Activated CD8-positive, alpha-beta memory T cell treated with anti-CD3 and anti-CD28 coated beads, Interleukin-2, amount 50 U/mL, for 24 hours (primary cell): ENCODE measurements around the gene CD8B2.
A peak's percentile ranks its signal among the peaks of the same experiment; 100 is the strongest.
"Not testable (repeated sequence)": the region's sequence is repeated elsewhere in the genome, so short reads cannot be mapped to it uniquely, and the experiment has no call there.

Experiments
- DNase-seq: peaks from one replicate; pipeline ENCODE4 v3.0.0-alpha.2; 2020; ENCODE audit errors: extremely low read depth

Gene CD8B2

DNA sequence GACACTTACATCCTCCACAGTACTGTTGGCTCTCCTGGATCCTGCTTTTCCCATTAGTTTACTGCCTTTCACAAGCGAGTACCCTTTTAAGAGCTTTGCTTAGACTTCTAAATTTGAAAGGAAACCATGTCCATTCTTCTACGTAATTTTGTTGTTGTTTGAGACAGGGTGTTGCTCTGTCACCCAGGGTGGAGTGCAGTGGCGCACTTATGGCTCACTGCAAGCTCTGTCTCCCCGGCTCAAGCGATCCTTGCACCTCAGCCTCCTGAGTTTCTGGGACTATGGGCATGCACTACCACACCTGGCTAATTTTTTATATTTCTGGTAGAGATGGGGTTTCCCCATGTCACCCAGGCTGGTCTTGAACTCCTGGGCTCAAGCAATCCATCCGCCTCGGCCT is 24.8 kb downstream of the CD8B2 start:
- DNase-seq, result not testable (repeated sequence)

DNA sequence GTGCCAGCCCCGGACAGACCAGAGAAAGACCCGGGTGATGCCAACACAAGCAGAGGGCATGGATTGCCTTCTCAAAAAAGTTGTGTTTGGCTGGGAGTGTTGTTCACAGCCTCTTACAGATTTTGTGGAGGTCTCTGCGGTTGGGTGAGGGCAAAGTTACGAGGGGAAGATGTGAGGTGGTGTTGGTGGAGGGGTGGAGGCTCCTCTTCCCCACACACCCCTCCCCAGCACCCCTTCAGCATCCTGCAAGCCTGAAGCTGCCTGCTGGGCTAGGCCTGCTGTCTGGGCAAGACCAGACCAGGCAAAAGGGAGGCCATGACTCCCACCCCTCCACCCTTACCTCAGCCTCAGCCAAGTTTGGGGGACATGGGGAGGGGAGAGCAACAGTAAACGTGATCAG is 26.2 kb downstream of the CD8B2 start:
- not testable (repeated sequence) for DNase-seq

DNA sequence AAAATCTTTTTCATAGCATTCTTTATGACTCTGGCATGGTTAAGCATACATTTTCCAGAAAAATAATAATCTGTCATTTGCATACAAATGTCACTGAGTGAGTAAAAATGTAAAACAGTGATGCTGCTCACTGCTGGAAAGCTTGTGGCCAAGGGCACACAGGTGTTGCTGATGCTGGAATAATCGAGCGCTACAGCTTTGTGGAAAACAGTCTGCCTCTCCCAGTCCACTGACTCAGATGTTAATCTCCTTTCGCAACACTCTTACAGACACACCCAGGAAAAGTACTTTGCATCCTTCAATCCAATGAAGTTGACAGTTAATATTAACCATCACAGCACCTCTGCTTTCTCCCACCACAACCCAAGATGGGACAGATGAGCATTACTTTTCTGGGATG is 27.7 kb downstream of the CD8B2 start:
- DNase-seq, result not testable (repeated sequence)

DNA sequence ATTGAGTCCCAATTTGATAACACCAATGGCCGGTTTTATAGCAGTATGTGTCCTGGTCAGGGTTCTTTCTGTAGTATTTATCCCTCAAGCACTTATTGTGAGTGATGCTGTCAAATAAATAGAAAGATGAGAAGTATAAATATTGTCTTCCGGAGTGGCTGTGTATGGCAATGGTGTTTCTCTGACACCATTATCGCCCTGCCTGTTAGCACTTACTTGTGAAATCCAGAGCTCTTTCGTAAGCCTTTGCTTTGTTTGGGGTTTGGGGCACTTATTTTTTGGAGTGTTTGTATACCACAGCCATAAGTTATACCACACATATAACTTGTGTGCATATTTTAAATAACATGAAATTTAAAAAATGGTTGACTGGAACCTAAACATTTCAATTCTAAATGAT is 29.3 kb downstream of the CD8B2 start:
- DNase-seq, result no peak

DNA sequence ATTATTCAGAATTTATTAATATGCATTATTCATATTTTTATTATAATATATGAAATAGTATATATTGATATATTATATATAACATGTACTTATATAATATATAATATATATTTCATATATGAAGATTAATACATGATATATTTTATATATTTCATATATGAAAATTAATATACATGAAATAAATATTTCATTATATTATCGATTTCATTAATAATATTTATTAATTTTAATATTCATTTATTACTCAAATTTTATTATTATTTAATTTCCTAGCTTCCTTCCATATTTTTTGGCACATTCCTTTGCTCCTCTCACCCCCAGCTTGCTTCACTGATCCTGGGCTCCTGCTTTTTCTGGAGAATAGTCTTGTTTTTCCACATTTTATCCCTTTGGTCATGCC is 29.7 kb downstream of the CD8B2 start:
- DNase-seq, result no peak

DNA sequence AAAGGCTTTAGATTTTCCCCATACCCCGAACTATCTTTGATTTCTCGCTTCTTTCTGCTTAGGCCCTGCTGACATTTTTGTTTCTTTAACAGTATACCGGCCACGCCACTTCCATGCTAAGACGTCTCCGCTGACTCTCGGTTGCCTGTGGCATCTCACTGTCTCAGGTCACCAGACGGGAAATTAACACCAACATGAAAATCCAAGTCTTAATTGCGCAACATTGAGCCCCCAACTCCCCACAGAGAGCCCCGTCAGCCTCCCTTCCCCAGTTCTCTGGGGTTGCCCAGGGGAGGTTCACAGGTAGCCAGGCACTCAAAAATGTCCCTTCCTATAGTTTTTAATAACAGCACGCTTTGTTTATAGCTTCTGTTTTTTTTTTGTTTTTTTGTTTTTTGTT is 30.2 kb downstream of the CD8B2 start:
- no peak for DNase-seq

DNA sequence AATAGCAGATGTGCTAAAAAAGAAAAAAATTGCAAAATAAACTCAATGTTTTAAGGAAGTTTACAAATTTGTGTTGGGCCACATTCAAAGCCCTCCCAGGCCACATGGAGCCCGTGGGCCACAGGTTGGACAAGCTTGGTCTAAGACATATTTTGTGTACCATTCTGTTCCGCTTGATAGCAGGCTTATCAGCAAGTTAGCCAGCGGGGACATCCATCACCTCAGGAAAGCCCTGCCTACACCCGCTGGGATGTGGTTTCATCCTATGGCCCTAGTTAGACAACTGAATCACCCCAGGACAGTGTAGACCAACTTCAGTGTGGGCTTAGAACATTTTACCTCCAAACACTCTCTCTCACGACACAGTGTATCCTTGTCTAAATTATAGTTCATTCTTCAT is 32.6 kb downstream of the CD8B2 start:
- no peak for DNase-seq

DNA sequence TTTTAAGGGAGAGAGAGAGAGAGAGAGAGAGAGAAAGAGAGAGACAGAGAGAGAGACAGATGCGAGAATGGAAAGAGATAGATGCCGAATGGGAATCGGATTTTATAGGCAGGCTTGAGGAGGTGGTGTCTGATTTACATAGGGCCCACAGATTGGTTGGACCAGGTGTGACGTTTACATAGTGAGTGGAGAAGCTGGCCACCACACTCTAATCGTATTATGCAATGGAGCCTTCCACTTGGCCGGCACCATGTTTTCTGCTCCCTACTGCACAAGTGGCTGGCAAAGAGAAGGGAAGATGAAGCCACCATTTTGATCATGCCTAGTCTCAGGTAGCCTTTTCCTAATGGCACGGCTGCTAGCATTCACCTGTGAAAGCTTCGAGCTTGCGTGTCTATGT is 33.9 kb downstream of the CD8B2 start:
- DNase-seq, result no peak

DNA sequence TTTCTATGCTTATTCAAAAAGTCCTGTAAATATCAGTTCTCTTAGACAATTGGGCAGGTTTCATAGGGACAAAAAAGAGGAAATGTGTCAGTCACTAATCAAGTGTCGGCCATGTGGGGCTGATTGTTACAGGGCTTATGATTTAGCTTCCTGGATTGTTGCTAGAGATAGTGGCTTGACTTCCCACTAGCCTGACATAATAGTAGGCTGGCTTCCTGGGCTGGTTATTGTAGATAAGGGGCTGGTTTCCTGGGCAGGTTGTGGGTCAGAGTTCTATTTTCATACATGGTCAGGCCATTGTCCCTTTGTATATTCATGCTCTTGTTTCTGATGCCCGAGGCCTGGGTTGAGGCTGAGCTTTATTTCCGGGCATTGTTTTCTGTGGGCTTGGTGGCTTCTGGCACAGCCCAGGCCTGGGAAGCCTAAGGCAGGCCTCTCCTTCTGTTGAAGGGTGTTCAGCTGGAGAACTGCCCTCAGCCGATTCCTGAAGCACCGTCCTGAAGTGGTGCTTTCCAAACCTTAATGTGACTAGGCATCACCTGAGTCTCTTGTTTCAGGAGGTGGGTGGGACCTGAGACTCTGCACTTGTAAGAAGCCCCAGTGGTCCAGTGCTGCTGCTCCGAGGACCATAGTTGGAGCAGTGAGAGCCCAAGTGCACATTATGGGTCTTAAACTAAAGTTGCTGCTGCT is 37.0 kb downstream of the CD8B2 start:
- no peak for DNase-seq

DNA sequence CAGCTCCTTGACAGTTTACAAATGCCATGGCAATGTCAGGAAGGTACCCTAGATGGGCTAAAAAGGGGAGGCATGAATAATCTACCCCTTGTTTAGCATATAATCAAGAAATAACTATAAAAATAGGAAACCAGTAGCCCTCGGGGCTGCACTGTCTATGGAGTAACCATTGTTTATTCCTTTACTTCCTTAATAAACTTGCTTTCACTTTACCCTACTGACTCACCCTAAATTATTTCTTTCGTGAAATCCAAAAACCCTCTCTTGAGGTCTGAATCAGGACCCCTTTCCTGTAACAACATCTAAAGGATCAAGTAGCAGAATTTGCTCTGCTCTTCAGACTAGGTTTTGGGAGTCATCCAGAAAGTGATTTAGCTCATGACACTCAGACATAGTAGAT is 43.7 kb downstream of the CD8B2 start:
- DNase-seq, result no peak

DNA sequence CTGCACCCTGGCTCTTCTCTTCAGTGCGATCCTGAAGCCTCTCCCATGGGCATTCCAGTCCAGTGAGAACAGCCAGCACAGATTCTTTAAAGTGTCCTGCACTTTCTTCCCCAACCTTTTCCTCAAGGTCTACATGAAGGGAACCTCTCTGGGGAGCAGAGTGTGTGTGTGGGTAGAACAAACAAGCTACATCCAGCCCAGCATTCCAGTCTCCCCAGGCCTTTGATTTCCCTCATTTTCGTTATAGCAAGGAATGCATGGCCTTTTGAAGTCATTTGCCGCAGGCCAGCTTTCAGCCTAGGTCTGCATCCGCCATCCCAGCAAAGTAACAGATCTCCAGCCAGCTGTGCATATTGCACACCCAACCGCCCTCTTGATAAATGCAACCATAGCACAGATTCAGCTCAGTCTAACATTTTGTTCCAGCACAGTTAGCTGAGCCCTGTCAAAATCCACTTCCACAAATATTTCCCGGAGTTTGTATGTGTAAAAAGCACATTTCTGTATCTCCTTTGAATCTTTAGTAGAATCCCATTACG is 44.6 kb downstream of the CD8B2 start:
- no peak for DNase-seq

DNA sequence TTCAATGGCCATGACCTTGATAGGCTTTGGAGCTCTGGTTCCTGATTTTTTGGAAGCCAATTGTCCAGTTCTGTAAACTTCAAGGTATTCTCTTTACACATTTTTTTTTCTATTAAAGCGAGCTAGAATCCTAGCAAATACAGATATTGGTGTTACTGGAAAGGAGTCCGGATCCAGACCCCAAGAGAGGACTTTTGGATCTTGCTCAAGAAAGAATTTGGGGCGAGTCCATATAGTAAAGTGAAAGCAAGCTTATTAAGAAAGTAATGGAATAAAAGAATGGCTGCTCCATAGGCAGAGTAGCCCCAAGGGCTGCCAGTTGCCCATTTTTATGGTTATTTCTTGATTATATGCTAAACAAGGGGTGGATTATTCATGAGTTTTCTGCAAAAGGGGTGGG is 45.1 kb downstream of the CD8B2 start:
- no peak for DNase-seq

DNA sequence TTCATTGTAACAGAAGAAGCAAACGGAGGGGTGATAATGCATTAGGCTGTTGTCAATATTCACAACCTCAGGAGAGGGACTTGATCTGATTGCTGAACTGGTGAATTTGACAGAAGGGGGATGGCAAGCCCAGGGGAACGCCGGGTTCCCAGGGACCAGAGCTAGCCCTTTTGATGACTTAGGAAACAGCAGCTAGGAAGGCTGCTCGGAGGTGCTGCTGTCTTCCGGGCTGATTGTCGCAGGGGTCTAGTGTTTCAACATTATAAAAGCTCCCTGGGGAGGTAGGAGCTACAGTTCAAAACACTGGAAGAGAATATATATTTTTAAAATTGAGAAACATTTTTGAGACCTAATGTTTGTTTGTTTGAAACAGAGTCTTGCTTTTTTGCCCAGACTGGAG is 47.3 kb downstream of the CD8B2 start:
- no peak for DNase-seq

DNA sequence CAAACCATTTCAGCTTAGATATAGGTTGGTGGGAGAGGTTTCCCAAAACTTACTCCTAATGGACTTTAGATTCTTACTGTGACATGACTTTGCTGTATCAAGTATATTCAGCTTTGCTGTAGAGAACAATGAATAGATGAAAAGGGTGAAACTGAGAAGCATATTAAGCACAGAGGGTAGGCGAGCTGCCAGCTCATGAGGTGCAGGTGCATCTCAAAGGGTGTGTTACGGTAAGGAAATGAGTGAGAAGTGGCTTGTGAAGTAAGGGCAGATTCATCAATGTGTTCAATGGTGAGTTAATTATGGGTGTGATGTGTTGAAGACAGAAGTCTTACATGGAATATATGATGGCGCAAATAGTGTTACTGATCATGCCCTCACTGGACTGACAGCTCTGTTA is 49.3 kb downstream of the CD8B2 start:
- no peak for DNase-seq

DNA sequence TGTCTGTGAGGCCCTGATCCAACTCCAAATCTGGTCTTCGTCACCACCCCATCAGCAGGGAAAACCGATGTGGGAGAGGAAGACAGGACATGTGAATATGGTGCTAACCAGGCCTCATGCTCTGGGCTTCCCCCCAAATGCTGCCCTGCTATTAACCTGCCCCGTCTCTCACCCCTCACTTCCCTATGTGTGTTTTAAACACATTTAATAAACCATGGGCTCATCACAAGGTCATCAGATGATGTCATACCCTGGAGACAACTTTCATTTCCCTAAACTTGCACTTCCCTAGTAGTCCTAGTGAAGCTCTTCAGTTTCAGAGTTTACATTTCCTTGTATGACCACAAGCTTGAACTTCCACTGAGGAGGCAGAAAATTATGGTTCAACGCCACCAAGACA is 49.9 kb downstream of the CD8B2 start:
- no peak for DNase-seq

DNA sequence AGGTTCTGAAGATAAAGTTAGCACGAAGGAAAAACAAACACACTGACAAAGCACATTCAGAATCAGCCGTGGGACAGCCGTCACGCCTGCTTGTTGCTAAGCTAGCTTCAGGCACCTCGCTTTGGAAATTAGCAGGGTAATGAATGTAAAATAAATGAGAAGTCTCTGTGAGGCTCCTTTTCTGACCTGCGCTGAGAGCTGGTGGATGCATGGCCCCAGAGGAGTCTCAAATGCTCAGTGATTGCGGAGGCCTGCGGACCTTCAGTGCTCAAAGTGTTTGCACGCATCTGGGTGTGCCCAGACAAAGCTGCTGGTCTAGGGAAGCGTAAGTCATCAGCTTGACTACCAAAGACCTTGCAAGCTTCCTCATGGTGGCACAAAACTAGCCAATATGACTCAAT is 50.6 kb downstream of the CD8B2 start:
- no peak for DNase-seq

DNA sequence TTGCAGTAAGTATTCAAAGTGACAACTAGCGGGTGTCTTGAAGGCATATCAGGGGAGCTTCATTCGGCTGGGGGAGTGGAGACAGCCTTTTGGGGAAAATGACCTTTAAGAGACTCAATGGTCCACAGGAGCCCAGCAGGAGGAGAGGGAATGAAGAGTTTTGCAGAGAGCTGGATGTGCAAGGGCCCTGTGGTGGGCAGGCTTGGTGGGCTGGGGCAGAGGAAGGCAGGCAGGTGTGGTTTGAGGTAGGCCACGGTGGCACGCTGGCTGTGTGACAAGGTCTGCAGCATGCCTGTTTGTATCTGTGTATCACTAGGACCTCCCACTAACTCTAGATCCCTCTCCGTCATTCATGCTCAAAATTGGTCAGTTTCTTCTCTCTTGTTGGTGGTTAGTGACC is 53.7 kb downstream of the CD8B2 start:
- DNase-seq, result no peak

DNA sequence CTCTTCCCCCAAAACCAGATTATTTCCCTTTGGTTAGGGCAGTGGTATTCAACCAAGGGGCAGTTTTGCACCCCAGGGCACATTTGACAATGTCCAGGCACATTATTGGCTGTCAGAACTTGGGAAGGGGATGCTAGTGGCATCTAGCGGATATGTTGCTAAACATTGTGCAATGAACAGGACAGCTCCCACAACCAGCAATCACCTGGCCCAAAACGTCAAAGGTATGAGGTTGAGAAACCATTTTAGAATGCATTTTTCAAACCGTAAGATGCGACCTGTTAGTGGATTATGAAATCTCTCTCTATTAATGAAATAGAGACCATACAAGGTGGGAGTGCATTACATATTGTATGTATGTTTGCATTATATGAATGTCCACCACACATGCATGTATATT is 54.2 kb downstream of the CD8B2 start:
- DNase-seq, result no peak

DNA sequence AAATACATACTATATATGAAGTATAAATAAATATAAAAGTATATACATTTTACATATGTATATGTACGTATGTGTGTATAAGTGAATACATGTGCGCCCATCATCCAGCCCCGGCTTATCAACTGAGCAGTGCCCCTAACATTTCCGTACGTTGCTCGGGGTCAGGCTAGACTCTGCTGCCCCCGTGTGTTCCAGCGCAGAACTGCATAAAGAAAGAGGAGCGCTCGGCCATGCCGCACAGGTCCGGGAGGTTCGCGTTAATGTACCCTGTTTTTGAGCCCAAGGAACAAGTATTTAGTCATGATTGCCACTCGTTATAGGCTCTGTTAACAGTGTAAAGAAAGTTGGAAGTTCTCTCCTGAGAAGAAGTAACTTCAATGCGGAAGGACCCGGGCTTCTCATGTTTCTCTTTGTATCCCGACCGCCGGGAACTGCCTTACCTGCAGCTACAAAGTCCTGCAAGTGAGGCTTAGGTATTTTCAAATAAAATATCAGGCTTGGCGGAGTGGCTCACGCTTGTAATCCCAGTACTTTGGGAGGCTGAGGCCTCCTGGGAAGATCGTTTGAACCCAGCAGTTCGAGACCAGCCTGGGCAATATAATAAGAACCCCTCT is 55.7 kb downstream of the CD8B2 start:
- peak; percentile 38 for DNase-seq

DNA sequence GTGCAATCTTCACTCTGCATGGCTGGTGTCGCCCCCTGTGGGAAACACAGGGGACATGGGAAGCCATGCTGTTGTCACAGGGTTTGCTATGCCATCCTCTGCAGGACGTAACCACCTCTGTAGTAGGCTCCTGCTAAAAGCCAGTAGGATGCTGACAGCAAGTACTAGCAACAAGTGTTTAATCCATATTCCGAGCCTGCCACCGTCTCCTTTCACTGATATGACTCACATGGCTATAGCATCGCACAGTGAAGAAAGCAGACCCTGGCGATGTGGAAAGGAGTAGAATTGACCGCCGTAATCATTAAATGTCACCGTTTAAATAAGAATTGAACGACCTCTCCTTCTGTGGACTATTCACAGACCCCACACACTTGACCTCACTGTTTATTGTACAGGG is 57.8 kb downstream of the CD8B2 start:
- DNase-seq, result no peak

DNA sequence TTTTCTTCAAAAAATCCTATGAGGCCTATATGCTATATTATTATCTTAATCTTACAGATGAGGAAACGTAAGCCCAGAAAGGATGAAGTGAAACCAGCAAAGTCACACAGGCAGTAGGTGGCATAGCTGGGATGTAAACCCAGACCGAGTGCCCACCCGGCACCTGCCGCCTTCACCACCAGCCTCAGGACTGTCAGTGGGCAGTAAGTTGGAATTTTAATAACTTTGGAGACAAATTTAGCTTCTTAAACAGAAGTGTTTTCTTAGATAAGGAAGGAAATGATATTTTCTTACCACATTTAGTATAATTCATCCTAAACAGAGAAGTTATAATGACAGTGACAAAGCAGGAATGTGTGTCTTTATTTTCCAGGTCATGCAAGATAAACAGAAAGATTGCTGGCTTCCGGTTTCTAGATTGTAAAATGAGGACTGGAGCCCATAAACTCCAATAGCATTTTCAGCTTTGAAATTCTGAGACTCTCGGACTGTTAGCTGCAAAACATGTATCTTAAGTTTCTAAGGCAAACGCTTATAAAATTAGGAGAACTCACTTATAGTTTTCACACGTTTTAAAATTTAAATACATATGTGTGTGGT is 59.3 kb downstream of the CD8B2 start:
- DNase-seq, result no peak

DNA sequence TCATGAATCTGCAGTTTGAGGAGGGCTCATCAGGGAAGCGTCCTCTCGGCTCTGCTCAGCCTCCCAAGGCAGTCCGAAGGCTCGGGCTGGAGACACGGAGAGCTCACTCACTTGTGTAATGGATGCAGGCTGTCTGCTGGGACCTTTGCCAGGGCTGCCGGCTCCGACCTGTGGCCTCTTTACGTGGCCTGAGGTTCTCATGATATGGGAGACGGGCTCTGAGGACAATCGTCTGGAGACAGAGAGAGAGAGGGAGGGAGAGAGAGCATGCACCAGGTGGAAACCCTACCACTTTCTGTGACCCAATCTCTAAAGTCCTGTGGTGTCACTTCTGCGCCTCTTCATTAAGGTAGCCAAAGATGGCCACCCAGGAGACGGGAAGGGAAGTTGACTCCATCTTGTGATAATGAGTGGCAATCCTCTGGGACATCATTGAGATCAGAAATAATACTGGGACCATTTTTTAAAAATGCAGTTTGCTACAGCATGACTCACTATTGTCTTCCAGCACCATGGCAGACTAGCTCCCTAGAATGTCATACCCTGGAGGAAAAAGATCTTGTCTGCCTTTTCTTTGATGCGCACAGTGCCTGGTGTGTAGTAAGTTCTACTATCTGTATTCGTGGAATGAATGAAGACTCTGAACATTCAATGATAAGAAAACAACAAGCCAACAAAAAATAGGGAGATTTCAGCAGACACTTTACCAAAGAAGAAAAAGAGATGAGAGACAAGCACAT is 60.2 kb downstream of the CD8B2 start:
- no peak for DNase-seq
